HepG2 (cell line): Measurements from ENCODE around the gene SOAT1. TPM values are rescaled to one million over a fixed set of nuclear protein-coding genes. Genes with fewer than 3 reads are reported as not detected.

Experiments used
- ATRX ChIP-seq: sonication (generic); formaldehyde crosslinking; IDR thresholded peaks from 2 replicates; pipeline ENCODE4 v1.4.0; 2020; ENCODE audit warnings: missing genetic modification reagents, borderline replicate concordance
- BATF2 ChIP-seq: sonication (generic); formaldehyde crosslinking; IDR thresholded peaks from 2 replicates; pipeline ENCODE4 v1.8.0; 2022; ENCODE audit warnings: mild to moderate bottlenecking, missing genetic modification reagents, moderate library complexity
- CENPBD1 ChIP-seq: sonication (generic); formaldehyde crosslinking; IDR thresholded peaks from 2 replicates; pipeline ENCODE4 v1.8.0; 2022; ENCODE audit warnings: missing genetic modification reagents, low read depth, mild to moderate bottlenecking, borderline replicate concordance
- GABPA ChIP-seq, 2 experiments: IDR thresholded peaks; 2 replicates each; pipeline ENCODE4 v1.6.1; 2011 to 2016; ENCODE audit warnings: low read depth in 2 of 2, low read length in 1 of 2, missing biosample characterization in 1 of 2, missing genetic modification characterization in 1 of 2
- KLF15 ChIP-seq: sonication (generic); formaldehyde crosslinking; IDR thresholded peaks from 2 replicates; pipeline ENCODE4 v1.8.1; 2023; ENCODE audit warnings: borderline replicate concordance, mild to moderate bottlenecking, inconsistent platforms, missing genetic modification reagents, mixed read lengths
- KLF6 ChIP-seq: IDR thresholded peaks from 2 replicates; pipeline ENCODE4 v1.8.0; 2016; ENCODE audit warnings: missing biosample characterization, missing genetic modification reagents
- MATR3 ChIP-seq: sonication (generic); formaldehyde crosslinking; IDR thresholded peaks from 2 replicates; pipeline ENCODE4 v1.4.0; 2020; ENCODE audit warnings: missing genetic modification reagents
- NCOA1 ChIP-seq: sonication (generic); formaldehyde crosslinking; IDR thresholded peaks from 2 replicates; pipeline ENCODE4 v1.9.0; 2021; ENCODE audit warnings: missing genetic modification reagents
- NFIB ChIP-seq: sonication (generic); formaldehyde crosslinking; IDR thresholded peaks from 2 replicates; pipeline ENCODE4 v1.9.0; 2021; ENCODE audit warnings: missing genetic modification reagents, mild to moderate bottlenecking, borderline replicate concordance
- PHF5A ChIP-seq: IDR thresholded peaks from one replicate; pipeline ENCODE4 v1.6.1; 2018; ENCODE audit warnings: low read depth, missing genetic modification reagents; ENCODE audit not compliant: unreplicated experiment
- REL ChIP-seq: sonication (generic); formaldehyde crosslinking; conservative IDR thresholded peaks from 2 replicates; pipeline ENCODE4 v1.8.0; 2022; ENCODE audit warnings: mild to moderate bottlenecking, missing genetic modification reagents, moderate library complexity
- SP1 ChIP-seq, 2 experiments: fragments of 450-650 bp in 1 of 2; sonication (generic) in 1 of 2; formaldehyde crosslinking in 1 of 2; IDR thresholded peaks; 2 replicates each; pipeline versions ENCODE4 v1.4.0 to v1.6.1; 2016 to 2020; ENCODE audit warnings: missing genetic modification reagents in 1 of 2
- TAF15 ChIP-seq: fragments of 200-400 bp; formaldehyde crosslinking; IDR thresholded peaks from one replicate; pipeline ENCODE4 v1.6.1; 2018; ENCODE audit warnings: mild to moderate bottlenecking, low read depth, low read length; ENCODE audit not compliant: poor library complexity, severe bottlenecking
- TFDP1 ChIP-seq: IDR thresholded peaks from 2 replicates; pipeline ENCODE4 v1.6.1; 2016; ENCODE audit warnings: missing compliant biosample characterization, missing genetic modification reagents, borderline replicate concordance
- THAP8 ChIP-seq: sonication (generic); formaldehyde crosslinking; IDR thresholded peaks from 2 replicates; pipeline ENCODE4 v1.5.1; 2020; ENCODE audit warnings: missing genetic modification reagents, mild to moderate bottlenecking, borderline replicate concordance
- ZNF121 ChIP-seq: sonication (generic); formaldehyde crosslinking; IDR thresholded peaks from 2 replicates; pipeline ENCODE4 v1.5.0; 2020; ENCODE audit warnings: mild to moderate bottlenecking, missing genetic modification reagents
- ZNF367 ChIP-seq: sonication (generic); formaldehyde crosslinking; IDR thresholded peaks from 2 replicates; pipeline ENCODE4 v1.4.0; 2020; ENCODE audit warnings: missing genetic modification reagents, borderline replicate concordance
- ZNF7 ChIP-seq: IDR thresholded peaks from 2 replicates; pipeline ENCODE4 v1.6.1; 2016; ENCODE audit warnings: missing biosample characterization, missing genetic modification reagents
- ZNF720 ChIP-seq: sonication (generic); formaldehyde crosslinking; IDR thresholded peaks from 2 replicates; pipeline ENCODE4 v1.4.0; 2020; ENCODE audit warnings: missing genetic modification reagents
- ZNF816 ChIP-seq: sonication (generic); formaldehyde crosslinking; IDR thresholded peaks from 2 replicates; pipeline ENCODE4 v1.8.0; 2022; ENCODE audit warnings: missing genetic modification reagents, mild to moderate bottlenecking, borderline replicate concordance
- ZZZ3 ChIP-seq: sonication (generic); formaldehyde crosslinking; IDR thresholded peaks from 2 replicates; pipeline ENCODE4 v1.4.0; 2020; ENCODE audit warnings: missing genetic modification reagents, mild to moderate bottlenecking, borderline replicate concordance
- polyA plus RNA-seq, 8 experiments: library from polyadenylated mRNA; depleted of rRNA in 3 of 8; stranded (reverse) in 7 of 8; unstranded in 1 of 8; fragments of >200 nt; fragmentation: Illumina TruSeq in 4 of 8; extraction: Trizol in 4 of 8; gene quantifications; 2 replicates each; pipeline versions ENCODE4 v1.2.1 to v1.2.3, GENCODE V29; 2011 to 2016; ENCODE audit warnings: low read depth in 4 of 8, missing spikeins in 1 of 8, mixed read lengths in 1 of 8; ENCODE audit not compliant: insufficient read depth in 1 of 8
- total RNA-seq, 5 experiments: library from RNA; depleted of rRNA; stranded (reverse); fragments of >200 nt; fragmentation: Illumina TruSeq; extraction: Trizol; gene quantifications; 2 replicates each; pipeline ENCODE4 v1.2.3, GENCODE V29; 2016; ENCODE audit warnings: low read depth in 1 of 5
- TF ChIP-seq, protein P1 (sequence below): IDR thresholded peaks from 2 replicates; pipeline ENCODE4 v1.6.1; 2012; ENCODE audit warnings: low read length, improper control_type of control experiment

The SOAT1 gene
- total and polyA plus RNA-seq, 2 of the 13 experiments (the other 11 are each of a cell fraction or from before 2014, with no cell fraction given), result 22.3 to 52.0 TPM

DNA sequence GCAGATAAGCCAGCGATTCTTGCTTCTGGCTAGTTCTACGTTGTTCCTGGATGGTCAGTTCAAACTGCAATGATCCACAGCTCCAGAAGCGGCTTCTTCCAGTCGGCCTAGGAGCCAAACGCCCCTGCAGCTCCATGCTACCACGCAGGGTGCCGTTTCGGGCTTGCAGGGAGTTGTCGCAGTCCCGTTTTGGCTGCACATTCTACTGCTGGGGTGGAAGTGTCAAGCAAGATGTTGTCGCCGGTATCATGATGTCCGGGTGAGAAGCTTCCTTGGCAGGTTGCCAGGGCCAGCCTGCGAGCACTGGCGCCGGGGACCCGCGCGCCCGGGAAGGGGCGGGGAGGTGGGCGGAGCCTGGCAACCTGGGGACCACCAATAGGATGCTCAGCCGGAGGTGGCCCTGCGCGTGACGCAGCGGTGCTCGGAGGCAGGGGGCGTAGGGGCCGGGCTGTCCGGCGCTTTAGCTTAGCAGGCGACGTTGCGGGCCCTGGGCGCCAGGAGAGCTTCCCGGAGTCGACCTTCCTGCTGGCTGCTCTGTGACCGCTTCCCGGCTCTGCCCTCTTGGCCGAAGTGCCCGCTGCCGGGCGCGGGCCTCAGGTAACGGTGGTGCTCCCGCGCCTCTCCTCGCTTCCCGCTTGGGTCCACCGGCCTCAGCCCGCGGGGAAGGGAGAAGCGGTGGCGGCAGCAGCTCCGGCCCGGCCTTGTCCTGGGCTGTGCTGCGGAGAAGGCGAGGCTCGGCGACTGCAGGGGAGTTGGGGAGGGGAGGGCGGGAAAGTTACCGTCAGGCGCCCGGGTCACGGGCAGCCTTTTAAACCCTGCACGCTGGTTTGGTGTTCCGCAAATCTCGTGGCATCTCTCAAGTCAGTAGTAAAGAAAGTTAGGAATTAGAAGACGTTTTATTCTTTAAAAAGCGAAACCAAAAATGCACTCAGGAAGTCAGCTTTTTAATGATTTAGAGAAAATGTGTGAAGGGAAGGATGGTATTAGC, at the start of gene SOAT1 (continued):
- TF ChIP-seq CENPBD1 (CRISPR knock-in tag) (no peak), BATF2 (CRISPR knock-in tag) (peak; percentile 54; the same call in 1 of the 2 replicates), KLF6 (CRISPR knock-in tag) (peak; percentile 21; the same call in 1 of the 2 replicates), REL (CRISPR knock-in tag) (peak; percentile 33; the same call in 1 of the 2 replicates), ATRX (CRISPR knock-in tag) (no peak), TAF15 (no peak), ZNF720 (CRISPR knock-in tag) (no peak), KLF15 (CRISPR knock-in tag) (0 out of 2 replicates have a peak, but pooled peaks have one; percentile 53), PHF5A (CRISPR knock-in tag) (no peak), GABPA (IDR thresholded peaks at IDR 0.05; ENCODE audit: low read depth, low read length) (no peak), GABPA (CRISPR knock-in tag; IDR thresholded peaks at IDR 0.05; ENCODE audit: low read depth) (no peak), ZNF367 (0 out of 2 replicates have a peak, but pooled peaks have one; percentile 20), ZNF121 (CRISPR knock-in tag) (no peak), ZNF7 (CRISPR knock-in tag) (no peak), ZZZ3 (CRISPR knock-in tag) (no peak), NCOA1 (CRISPR knock-in tag) (no peak), THAP8 (CRISPR knock-in tag) (no peak), MATR3 (CRISPR knock-in tag) (no peak), TFDP1 (peak; percentile 60; the same call in 1 of the 2 replicates), SP1 (IDR thresholded peaks at IDR 0.05) (no peak), SP1 (CRISPR knock-in tag; IDR thresholded peaks at IDR 0.05) (peak; percentile 87), ZNF816 (peak; percentile 56; the same call in 1 of the 2 replicates), NFIB (CRISPR knock-in tag) (peak; percentile 48; the same call in 1 of the 2 replicates)
- TF ChIP-seq, protein P1, sequence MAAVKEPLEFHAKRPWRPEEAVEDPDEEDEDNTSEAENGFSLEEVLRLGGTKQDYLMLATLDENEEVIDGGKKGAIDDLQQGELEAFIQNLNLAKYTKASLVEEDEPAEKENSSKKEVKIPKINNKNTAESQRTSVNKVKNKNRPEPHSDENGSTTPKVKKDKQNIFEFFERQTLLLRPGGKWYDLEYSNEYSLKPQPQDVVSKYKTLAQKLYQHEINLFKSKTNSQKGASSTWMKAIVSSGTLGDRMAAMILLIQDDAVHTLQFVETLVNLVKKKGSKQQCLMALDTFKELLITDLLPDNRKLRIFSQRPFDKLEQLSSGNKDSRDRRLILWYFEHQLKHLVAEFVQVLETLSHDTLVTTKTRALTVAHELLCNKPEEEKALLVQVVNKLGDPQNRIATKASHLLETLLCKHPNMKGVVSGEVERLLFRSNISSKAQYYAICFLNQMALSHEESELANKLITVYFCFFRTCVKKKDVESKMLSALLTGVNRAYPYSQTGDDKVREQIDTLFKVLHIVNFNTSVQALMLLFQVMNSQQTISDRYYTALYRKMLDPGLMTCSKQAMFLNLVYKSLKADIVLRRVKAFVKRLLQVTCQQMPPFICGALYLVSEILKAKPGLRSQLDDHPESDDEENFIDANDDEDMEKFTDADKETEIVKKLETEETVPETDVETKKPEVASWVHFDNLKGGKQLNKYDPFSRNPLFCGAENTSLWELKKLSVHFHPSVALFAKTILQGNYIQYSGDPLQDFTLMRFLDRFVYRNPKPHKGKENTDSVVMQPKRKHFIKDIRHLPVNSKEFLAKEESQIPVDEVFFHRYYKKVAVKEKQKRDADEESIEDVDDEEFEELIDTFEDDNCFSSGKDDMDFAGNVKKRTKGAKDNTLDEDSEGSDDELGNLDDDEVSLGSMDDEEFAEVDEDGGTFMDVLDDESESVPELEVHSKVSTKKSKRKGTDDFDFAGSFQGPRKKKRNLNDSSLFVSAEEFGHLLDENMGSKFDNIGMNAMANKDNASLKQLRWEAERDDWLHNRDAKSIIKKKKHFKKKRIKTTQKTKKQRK, result no peak
